Caco-2 (cell line): ENCODE results near the gene PROKR1. TPM values are rescaled to one million over a fixed set of nuclear protein-coding genes. Genes with fewer than 3 reads are reported as not detected.

ENCODE experiments used
- BruUV-seq: library from RNA; stranded (reverse); fragments of 400-500 nt; replicated peaks from 2 replicates; lab custom pipeline; 2021; lab: Mats Ljungman, UMichigan
- CTCF ChIA-PET: fragments of 300-600 bp; sonication (Branson Sonifier 250); formaldehyde crosslinking; loops from one replicate; lab custom pipeline; 2022; ENCODE audit warnings: antibody characterized with exemption; lab: Charles Lee
- POLR2A ChIA-PET: fragments of 300-600 bp; sonication (Branson Sonifier 250); formaldehyde crosslinking; loops from one replicate; lab custom pipeline; 2022; ENCODE audit warnings: antibody characterized with exemption; lab: Charles Lee
- DNase-seq, 2 experiments: peaks; one replicate each; pipeline versions ENCODE4 v3.0.0 to v3.0.0-alpha.2; 2020 to 2022
- H3K27me3 ChIP-seq: replicated peaks from 2 replicates; pipeline ENCODE4 v1.6.0; 2011; ENCODE audit warnings: low read length; ENCODE audit not compliant: control insufficient read depth, insufficient read depth
- H3K36me3 ChIP-seq: 2 replicates; pipeline ENCODE4 v1.5.1; 2011; ENCODE audit warnings: low read length; ENCODE audit not compliant: control insufficient read depth, insufficient read depth
- H3K4me1 ChIP-seq: fragments of 250-450 bp; sonication (Bioruptor Pico); 2 replicates; pipeline ENCODE4 v1.5.1; 2020; ENCODE audit warnings: mild to moderate bottlenecking
- H3K4me3 ChIP-seq: 2 replicates; pipeline ENCODE4 v1.5.1; 2011; ENCODE audit warnings: low read depth, mild to moderate bottlenecking, control low read depth, low read length
- H3K9me3 ChIP-seq: fragments of 250-450 bp; sonication (Bioruptor Pico); 2 replicates; pipeline ENCODE4 v1.5.1; 2020; ENCODE audit warnings: mild to moderate bottlenecking, moderate library complexity
- H3K27ac Mint-ChIP-seq: one replicate; pipeline ENCODE4 v1.8.0; 2022; ENCODE audit warnings: mixed read lengths; ENCODE audit not compliant: unreplicated experiment
- H3K27me3 Mint-ChIP-seq: one replicate; pipeline ENCODE4 v1.8.0; 2022; ENCODE audit warnings: mixed read lengths; ENCODE audit not compliant: insufficient read depth, unreplicated experiment
- H3K36me3 Mint-ChIP-seq: one replicate; pipeline ENCODE4 v1.8.0; 2022; ENCODE audit warnings: mild to moderate bottlenecking, mixed read lengths; ENCODE audit not compliant: insufficient read depth, unreplicated experiment
- H3K4me1 Mint-ChIP-seq: one replicate; pipeline ENCODE4 v1.8.0; 2022; ENCODE audit warnings: low read depth, mixed read lengths; ENCODE audit not compliant: unreplicated experiment
- H3K4me3 Mint-ChIP-seq: one replicate; pipeline ENCODE4 v1.8.0; 2022; ENCODE audit warnings: mild to moderate bottlenecking, moderate library complexity, mixed read lengths; ENCODE audit not compliant: unreplicated experiment
- H3K9me3 Mint-ChIP-seq: one replicate; pipeline ENCODE4 v1.8.0; 2022; ENCODE audit warnings: mixed read lengths; ENCODE audit not compliant: unreplicated experiment
- CTCF ChIP-seq, 2 experiments: fragments of 200-600 bp in 1 of 2; IDR thresholded peaks; 1 replicate in 1 of 2; 2 replicates in 1 of 2; pipeline versions ENCODE4 v1.5.1 to v1.8.0; 2011 to 2022; ENCODE audit warnings: antibody characterized with exemption in 1 of 2, control low read depth in 1 of 2, inconsistent platforms in 1 of 2, low read depth in 1 of 2, low read length in 1 of 2, mild to moderate bottlenecking in 1 of 2, moderate library complexity in 1 of 2; ENCODE audit not compliant: insufficient read depth in 1 of 2, severe bottlenecking in 1 of 2, unreplicated experiment in 1 of 2
- intact Hi-C: fragments of 100-400 bp; cut with micrococcal nuclease; formaldehyde crosslinking; loops from one replicate; pipeline ENCODE4 v1.10.0; 2022; ENCODE audit not compliant: unreplicated experiment
- total RNA-seq: library from RNA; stranded (reverse); gene quantifications from 2 replicates; pipeline ENCODE4 v1.2.3, GENCODE V29; 2022

The PROKR1 gene
- total RNA-seq, 1 experiment from 2014 or later = 0.09 TPM

GRCh38 chr2:68653538-68653982 lies 10.2 kb downstream of the PROKR1 start:
- no peak overlapping the region for H3K4me3 Mint-ChIP-seq
- no TSS peak for BruUV-seq
- Histone ChIP-seq H3K27me3 (no peaks in the 10 kb centered on the region; the same call in 1 of the 2 replicates), H3K36me3 (no peaks in the 10 kb centered on the region), H3K9me3 (no peaks in the 10 kb centered on the region), H3K4me3 (no peak overlapping the region), H3K4me1 (no peaks in the 10 kb centered on the region)
- H3K36me3 Mint-ChIP-seq = no peaks in the 10 kb centered on the region
- ChIA-PET POLR2A (no interaction called here), CTCF (no interaction called here)
- intact Hi-C loops = no loop called here
- no peak for DNase-seq
- H3K4me1 Mint-ChIP-seq = no peaks in the 10 kb centered on the region
- no peak overlapping the region for H3K27ac Mint-ChIP-seq
- H3K9me3 Mint-ChIP-seq = no peaks in the 10 kb centered on the region
- H3K27me3 Mint-ChIP-seq = peaks cover 25% of the 10 kb centered on the region
- no peak for TF ChIP-seq CTCF (IDR thresholded peaks at IDR 0.05; ENCODE audit: insufficient read depth in 1 of 2, low read depth in 1 of 2, low read length in 1 of 2, severe bottlenecking in 1 of 2, unreplicated experiment in 1 of 2)

GRCh38 chr2:68658266-68658665 lies 14.9 kb downstream of the PROKR1 start:
- peaks cover 24% of the 10 kb centered on the region for H3K27me3 Mint-ChIP-seq

GRCh38 chr2:68659081-68659480 lies 15.7 kb downstream of the PROKR1 start:
- H3K4me1 ChIP-seq = no peaks in the 10 kb centered on the region
- no peaks in the 10 kb centered on the region for H3K9me3 ChIP-seq
- no peaks in the 10 kb centered on the region for H3K36me3 ChIP-seq
- Mint-ChIP-seq H3K36me3 (no peaks in the 10 kb centered on the region), H3K9me3 (no peaks in the 10 kb centered on the region), H3K4me1 (no peaks in the 10 kb centered on the region), H3K4me3 (no peak overlapping the region), H3K27ac (no peak overlapping the region), H3K27me3 (peaks cover 21% of the 10 kb centered on the region)
- CTCF ChIA-PET = no interaction called here
- BruUV-seq = no TSS peak
- TF ChIP-seq CTCF (IDR thresholded peaks at IDR 0.05; ENCODE audit: insufficient read depth in 1 of 2, low read depth in 1 of 2, low read length in 1 of 2, severe bottlenecking in 1 of 2, unreplicated experiment in 1 of 2) = no peak
- no peak overlapping the region for H3K4me3 ChIP-seq
- POLR2A ChIA-PET = no interaction called here
- intact Hi-C loops = no loop called here
- no peaks in the 10 kb centered on the region; the same call in 1 of the 2 replicates for H3K27me3 ChIP-seq
- DNase-seq = no peak

More at GRCh38 chr2:68658266-68658665, 14.9 kb downstream of the PROKR1 start:
- Mint-ChIP-seq H3K4me3 (no peak overlapping the region), H3K4me1 (no peaks in the 10 kb centered on the region), H3K36me3 (no peaks in the 10 kb centered on the region), H3K9me3 (no peaks in the 10 kb centered on the region), H3K27ac (no peak overlapping the region)
- no peak for DNase-seq
- Histone ChIP-seq H3K36me3 (no peaks in the 10 kb centered on the region), H3K4me3 (no peak overlapping the region), H3K4me1 (no peaks in the 10 kb centered on the region), H3K27me3 (no peaks in the 10 kb centered on the region; the same call in 1 of the 2 replicates), H3K9me3 (no peaks in the 10 kb centered on the region)
- no TSS peak for BruUV-seq
- POLR2A ChIA-PET = no interaction called here
- CTCF ChIA-PET = no interaction called here
- intact Hi-C loops = no loop called here
- TF ChIP-seq CTCF (IDR thresholded peaks at IDR 0.05; ENCODE audit: insufficient read depth in 1 of 2, low read depth in 1 of 2, low read length in 1 of 2, severe bottlenecking in 1 of 2, unreplicated experiment in 1 of 2) = no peak
